Mesenteric fat pad (tissue), 1 donor: ENCODE results near the gene ADAMTS9. TPM values are rescaled to one million over a fixed set of nuclear protein-coding genes. Genes with fewer than 3 reads are reported as not detected.

Experiments
- DNase-seq: peaks from one replicate; pipeline ENCODE4 v3.0.0-alpha.2; 2020; ENCODE audit warnings: low spot score
- total RNA-seq: library from RNA; stranded (reverse); fragmentation: NEBNext Ultra II Directional; extraction: Animal tissue kit (Norgen Biotek cat#: 25700); gene quantifications from one replicate; pipeline ENCODE4 v1.2.1, GENCODE V29; 2021
- donor health status: DM: yes; HTN: yes; CAD: no.

Gene ADAMTS9
- total RNA-seq, 1 donor from 2014 or later, result 273 TPM

DNA sequence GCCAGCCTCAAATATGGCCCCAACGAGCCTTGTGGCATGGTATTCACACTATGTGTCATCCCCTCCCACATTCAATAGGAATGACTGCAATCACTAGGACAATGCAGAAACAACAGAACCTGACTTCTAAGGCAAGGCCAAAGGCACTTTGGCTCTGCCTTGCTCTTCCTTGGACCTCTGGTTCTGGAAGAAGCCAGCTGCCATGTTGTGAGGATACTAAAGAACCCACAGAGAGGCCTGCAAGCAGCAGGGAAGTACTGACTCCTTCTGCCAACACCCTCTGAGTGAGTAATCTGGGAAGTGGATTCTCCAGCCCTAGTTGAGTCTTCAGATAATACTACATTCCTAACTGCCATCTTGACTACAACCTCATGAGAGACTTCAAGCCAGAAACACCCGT, 64.7 kb downstream of the ADAMTS9 start:
- no peak for DNase-seq

DNA sequence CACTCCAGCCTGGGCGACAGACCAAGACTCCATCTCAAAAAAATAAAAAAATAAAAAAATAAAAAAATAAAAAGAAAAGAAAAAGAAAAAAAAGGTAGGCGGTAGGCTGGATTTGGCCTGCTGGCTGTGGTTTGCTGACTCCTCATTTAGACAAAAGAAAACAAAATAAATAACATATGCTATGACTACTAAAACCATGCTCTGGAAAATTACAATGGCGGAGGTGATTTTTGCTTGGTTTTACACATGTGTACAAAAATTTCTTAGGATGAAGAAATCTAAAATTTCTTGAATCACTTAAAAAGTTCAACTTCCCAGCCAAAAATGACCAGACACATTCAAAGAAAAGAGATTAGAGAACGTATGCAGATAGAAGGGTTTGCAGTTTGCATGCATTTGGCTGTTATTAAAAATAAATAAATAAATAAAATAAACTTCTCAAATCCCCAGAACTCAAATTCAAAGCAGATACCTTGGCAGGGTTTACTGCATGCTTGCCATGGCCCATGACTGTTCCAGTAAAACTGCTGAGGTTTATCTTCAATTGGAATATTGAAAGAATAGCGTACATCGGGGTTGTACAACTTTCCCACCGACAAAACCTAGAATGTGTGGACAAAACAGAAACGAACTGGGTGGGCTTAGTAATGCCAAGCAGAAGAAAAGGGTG, 65.9 kb downstream of the ADAMTS9 start:
- no peak for DNase-seq

DNA sequence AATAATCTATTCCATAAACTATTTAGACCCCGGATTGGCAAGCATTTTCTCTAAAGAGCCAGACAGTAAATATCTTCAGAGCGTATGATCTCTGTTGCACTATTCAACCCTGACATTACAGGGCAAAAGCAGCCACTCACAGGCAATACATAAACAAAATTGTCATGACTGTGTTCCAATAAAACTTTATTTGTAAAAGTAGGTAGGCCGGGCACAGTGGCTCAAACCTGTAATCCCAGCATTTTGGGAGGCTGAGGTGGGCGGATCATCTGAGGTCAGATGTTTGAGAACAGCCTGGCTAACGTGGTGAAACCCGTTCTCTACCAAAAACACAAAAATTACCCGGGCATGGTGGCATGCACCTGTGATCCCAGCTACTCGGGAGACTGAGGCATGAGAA, 66.5 kb downstream of the ADAMTS9 start:
- no peak for DNase-seq

- DNase-seq, result no peak
These were observed 67.8 kb downstream of the ADAMTS9 start for GRCh38 chr3:64620020-64620419.

GRCh38 chr3:64619216-64619615, 68.6 kb downstream of the ADAMTS9 start:
- DNase-seq, result no peak

GRCh38 chr3:64617610-64618009, 70.2 kb downstream of the ADAMTS9 start:
- no peak for DNase-seq

DNA sequence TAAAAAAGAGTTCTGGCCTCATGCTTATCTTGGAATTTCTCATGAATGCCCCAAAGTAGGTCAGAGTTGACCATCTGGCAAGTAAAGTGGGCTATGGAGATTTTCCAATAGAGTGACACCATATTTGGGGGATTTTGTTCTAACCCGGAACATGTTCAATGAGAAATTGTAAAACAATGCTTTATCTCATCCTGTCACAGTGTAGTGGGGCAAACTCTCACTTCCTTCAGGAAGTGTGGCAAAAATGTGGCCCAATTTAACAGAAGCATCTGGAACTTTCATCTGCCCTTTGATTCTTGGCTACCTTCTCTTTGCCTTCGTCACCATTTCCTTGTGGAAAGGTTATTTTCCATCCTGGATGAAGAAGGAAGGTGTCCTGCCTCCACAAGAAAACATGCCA, 70.8 kb downstream of the ADAMTS9 start:
- DNase-seq, result no peak

GRCh38 chr3:64612916-64613526, 74.8 kb downstream of the ADAMTS9 start:
- DNase-seq, result no peak

DNA sequence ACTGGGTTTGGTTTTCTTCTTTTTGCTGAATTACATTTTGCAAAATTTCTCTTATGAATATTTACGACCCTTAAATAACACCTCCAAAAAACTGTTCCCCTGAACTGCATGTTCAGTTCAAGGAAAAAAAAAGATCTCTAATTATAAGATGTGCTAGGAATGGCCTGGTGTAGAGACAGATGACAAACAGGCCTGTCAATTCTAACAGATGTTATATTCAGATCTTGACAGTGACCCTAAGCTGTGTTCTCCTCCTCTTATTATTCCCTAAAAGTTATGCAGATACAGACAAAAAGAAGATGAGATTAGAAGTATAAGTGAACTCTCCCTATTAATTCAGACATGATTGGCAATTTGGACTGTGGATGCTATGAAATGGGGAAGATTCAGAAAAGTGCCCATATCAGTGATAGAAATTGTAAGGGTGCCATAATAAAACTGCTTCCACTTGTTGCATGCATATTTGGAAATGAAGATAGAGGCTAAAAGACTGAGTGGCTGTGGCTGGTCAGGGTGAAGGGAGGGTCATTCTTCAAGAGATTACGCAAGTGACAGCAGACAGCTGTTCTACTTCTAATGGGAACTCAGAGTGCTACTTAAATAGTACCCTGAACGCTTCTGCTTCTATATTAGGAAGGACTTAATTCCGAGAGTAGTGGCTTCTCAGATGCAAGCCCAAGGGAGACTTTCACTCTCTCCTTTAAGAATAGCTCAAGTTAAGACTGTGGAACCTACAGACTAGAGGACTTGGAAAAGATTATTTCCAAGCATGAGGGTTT, 75.5 kb downstream of the ADAMTS9 start:
- no peak for DNase-seq

DNA sequence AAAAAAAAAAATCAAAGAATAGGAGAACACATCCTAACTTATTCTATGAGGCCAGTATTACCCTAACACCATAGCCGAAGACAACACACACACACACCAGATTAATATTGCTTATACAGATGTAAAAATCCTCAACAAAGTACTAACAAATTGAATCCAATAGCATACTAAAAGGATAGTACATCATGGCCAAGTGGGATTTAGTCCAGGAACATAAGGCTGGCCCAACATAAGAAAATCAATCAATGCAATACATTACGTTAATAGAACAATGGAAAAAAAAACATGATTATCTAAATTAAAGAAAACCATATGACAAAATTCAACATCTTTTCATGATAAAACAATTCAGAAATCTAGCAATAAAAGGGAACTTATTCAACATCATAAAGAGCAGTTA, 79.1 kb downstream of the ADAMTS9 start:
- no peak for DNase-seq

DNA sequence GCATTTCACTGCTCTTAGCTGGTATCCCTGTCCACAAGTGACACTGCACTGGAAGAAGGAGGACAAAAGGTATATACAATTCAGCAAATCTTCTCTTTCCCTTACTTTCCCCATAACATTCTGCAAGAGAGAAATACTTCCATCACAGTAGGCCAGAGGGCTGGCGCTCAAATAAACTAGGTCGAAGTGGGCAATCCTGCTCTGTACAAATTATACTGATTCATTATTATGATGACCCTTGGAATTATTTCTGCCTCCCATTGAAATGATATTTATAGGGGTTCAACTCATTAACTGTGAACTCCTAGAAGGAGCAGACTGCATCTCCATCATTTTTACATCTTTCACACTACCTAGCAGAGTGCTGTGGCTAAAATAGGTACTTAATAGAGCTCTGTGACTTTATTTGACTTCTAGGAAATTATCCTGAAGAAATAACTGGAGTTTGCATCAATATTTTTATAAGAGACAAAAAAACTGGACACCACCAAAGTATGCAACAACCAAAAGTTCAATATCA, 80.7 kb downstream of the ADAMTS9 start:
- no peak for DNase-seq

GRCh38 chr3:64604313-64604712, 83.5 kb downstream of the ADAMTS9 start:
- DNase-seq, result no peak

DNA sequence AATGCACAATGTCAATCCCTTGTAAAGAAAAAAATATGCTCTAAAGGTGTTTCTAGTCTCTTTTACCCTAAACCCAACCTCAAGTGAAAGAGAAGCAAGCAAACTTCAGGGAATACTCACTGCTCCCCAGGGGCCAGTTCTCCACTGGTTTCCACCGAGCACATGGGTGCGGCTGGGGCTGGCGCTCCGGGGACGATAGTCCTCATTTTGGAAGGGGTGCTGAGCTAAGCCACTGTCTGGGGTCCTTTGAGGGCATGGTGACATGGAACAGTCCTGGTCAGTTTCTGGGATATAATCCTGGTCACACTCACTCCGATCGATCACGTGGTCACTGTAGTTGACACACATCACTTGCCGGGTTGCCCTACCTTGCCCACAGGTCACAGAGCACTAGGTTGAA, 86.0 kb downstream of the ADAMTS9 start:
- no peak for DNase-seq

DNA sequence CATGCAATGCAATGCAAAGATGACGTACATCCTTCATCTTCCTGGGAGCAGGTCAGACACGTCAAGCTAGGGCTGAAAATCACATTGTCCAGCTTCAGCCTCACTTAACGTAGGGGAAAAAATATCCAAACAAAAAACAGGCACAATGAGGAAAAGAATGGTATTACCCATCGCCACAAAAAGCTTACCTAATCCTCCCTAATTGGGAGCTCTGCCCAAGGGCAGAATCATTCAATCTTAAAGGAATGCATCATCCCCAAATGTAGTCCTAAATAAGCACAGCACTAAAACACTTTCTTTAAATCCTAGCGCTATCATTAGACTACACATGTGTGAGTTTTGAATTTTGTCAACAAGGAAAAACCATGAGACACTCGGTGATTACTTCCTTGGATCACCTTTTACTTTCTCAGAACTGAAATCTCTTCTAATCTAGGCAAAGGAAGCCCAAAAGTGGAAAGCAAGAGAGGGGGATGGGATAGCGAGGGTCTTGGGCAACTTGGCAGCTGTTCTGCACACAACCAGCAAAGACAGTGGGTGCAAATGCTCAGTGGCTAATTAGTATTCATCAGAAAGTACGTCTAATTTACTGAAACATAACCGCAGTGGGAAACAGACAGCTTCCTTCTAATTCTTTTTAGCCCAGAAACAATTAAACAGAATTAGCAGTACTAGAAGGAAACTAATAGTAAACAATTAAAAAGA, 87.4 kb downstream of the ADAMTS9 start:
- DNase-seq, result no peak

- no peak for DNase-seq
These were observed 88.1 kb downstream of the ADAMTS9 start for GRCh38 chr3:64599651-64600050.

DNA sequence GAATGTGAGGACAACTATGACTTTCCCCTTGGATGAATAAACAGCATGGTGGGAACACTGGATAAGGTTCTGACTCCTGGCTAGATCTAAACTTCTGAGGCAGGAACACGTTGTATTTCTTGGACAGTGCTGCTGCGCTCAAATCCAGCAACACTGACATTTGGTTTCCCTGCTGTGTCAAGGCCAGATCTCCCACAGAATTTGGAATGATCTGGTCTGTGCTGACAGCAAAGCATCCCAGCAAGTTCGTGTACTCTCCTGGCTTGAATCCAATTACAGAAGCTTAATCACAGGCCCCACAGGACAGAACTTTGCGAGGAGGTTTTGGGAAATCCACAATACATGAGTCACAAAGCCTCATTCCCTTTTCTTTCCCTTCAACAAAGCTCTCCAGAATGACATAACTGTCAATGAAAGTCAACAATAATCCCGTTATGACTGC, 92.5 kb downstream of the ADAMTS9 start:
- no peak for DNase-seq

- no peak for DNase-seq
These were observed 93.7 kb downstream of the ADAMTS9 start for GRCh38 chr3:64594134-64594533.

GRCh38 chr3:64593350-64593749, 94.5 kb downstream of the ADAMTS9 start:
- DNase-seq, result no peak

- no peak for DNase-seq
These were observed 96.2 kb downstream of the ADAMTS9 start for GRCh38 chr3:64591615-64592014.

DNA sequence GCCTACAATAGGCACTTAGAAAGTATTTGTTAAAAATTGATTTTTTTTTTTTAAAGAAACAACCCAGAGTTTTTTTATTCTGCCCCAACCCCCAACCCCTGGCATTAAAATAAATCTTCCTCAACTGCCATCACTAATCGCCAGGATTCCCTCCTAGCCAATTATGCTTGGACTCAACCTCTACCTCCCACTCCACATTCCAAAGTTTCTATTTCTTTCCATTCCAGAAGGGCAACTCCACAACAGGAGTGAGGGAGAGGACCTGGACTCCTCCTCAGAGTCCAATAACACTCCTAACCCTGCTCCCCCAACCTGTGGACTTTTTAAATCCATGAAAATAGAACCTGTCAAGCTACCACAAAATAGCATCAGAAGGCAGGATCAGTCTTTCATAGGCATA, 99.4 kb downstream of the ADAMTS9 start:
- no peak for DNase-seq

GRCh38 chr3:64586952-64587351, 100.8 kb downstream of the ADAMTS9 start:
- DNase-seq, result no peak

DNA sequence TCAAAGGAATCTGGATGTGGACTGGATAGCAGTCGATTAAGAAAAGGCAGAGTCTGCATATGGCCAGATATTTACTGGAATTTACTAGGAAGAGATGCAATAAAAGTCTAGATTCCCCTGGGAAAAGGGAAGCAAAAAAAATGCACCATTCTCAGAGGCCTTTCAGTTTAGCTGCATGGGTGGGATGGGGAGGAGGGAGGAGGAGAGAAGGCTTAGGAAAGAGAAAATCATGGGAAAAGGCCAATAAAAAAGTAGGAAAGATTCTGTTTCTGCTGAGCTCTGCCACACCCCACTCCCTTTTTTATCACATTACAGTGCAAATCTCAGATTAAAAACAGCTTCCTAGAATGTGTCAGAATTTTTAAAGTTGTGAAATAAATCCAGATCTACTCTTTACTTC, 103.6 kb downstream of the ADAMTS9 start:
- no peak for DNase-seq
